ENCODE results near the gene WDSUB1.

The WDSUB1 gene

GRCh38 chr2:159224061-159224813 lies 62.3 kb downstream of the WDSUB1 start:
- DNase-seq (ENCODE audit: low read depth in 2 of 2), result no peak

- DNase-seq (ENCODE audit: low read depth in 2 of 2), result no peak
These were observed 67.0 kb downstream of the WDSUB1 start for GRCh38 chr2:159219394-159219998.

GRCh38 chr2:159218389-159218788 lies 68.1 kb downstream of the WDSUB1 start:
- no peak for DNase-seq (ENCODE audit: low read depth in 2 of 2)

- no peak for DNase-seq (ENCODE audit: low read depth in 2 of 2)
These were observed 68.8 kb downstream of the WDSUB1 start for GRCh38 chr2:159217676-159218075.

GRCh38 chr2:159215116-159215515 lies 71.4 kb downstream of the WDSUB1 start:
- DNase-seq (ENCODE audit: low read depth in 2 of 2), result no peak

GRCh38 chr2:159214325-159214865 lies 72.1 kb downstream of the WDSUB1 start:
- DNase-seq (ENCODE audit: low read depth in 2 of 2), result no peak

GRCh38 chr2:159213296-159213695 lies 73.2 kb downstream of the WDSUB1 start:
- no peak for DNase-seq (ENCODE audit: low read depth in 2 of 2)

GRCh38 chr2:159211447-159212396 lies 74.8 kb downstream of the WDSUB1 start:
- DNase-seq (ENCODE audit: low read depth in 2 of 2), result no peak

GRCh38 chr2:159209341-159210306 lies 76.9 kb downstream of the WDSUB1 start:
- no peak for DNase-seq (ENCODE audit: low read depth in 2 of 2)

GRCh38 chr2:159208438-159208837 lies 78.1 kb downstream of the WDSUB1 start:
- no peak for DNase-seq (ENCODE audit: low read depth in 2 of 2)

- DNase-seq (ENCODE audit: low read depth in 2 of 2), result no peak
These were observed 79.6 kb downstream of the WDSUB1 start for GRCh38 chr2:159206736-159207380.

GRCh38 chr2:159204381-159205144 lies 81.9 kb downstream of the WDSUB1 start:
- no peak for DNase-seq (ENCODE audit: low read depth in 2 of 2)

- no peak for DNase-seq (ENCODE audit: low read depth in 2 of 2)
These were observed 83.9 kb downstream of the WDSUB1 start for GRCh38 chr2:159202568-159203071.

GRCh38 chr2:159201360-159202063 lies 85.0 kb downstream of the WDSUB1 start:
- no peak for DNase-seq (ENCODE audit: low read depth in 2 of 2)

- DNase-seq (ENCODE audit: low read depth in 2 of 2), result no peak
These were observed 86.0 kb downstream of the WDSUB1 start for GRCh38 chr2:159200498-159200897.

- no peak for DNase-seq (ENCODE audit: low read depth in 2 of 2)
These were observed 86.6 kb downstream of the WDSUB1 start for GRCh38 chr2:159199761-159200465.

- no peak for DNase-seq (ENCODE audit: low read depth in 2 of 2)
These were observed 87.3 kb downstream of the WDSUB1 start for GRCh38 chr2:159199236-159199635.

GRCh38 chr2:159196393-159196925 lies 90.0 kb downstream of the WDSUB1 start:
- DNase-seq (ENCODE audit: low read depth in 2 of 2), result no peak
